ENCODE measurements around the gene NHLH1.
"Not testable (repeated sequence)": the region's sequence is repeated elsewhere in the genome, so short reads cannot be mapped to it uniquely, and the experiment has no call there.

Gene NHLH1

DNA sequence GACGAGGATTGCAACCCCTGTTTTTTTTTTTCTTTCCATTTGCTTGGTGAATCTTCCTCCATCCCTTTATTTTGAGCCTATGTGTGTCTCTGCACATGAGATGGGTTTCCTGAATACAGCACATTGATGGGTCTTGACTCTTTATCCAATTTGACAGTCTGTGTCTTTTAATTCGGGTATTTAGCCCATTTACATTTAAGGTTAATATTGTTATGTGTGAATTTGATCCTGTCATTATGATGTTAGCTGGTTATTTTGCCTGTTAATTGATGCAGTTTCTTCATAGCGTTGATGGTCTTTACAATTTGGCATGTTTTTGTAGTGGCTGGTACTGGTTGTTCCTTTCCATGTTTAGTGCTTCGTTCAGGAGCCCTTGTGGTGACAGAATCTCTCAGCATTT, 21.5 kb downstream of the NHLH1 start:
- DNase-seq: not testable (repeated sequence)

DNA sequence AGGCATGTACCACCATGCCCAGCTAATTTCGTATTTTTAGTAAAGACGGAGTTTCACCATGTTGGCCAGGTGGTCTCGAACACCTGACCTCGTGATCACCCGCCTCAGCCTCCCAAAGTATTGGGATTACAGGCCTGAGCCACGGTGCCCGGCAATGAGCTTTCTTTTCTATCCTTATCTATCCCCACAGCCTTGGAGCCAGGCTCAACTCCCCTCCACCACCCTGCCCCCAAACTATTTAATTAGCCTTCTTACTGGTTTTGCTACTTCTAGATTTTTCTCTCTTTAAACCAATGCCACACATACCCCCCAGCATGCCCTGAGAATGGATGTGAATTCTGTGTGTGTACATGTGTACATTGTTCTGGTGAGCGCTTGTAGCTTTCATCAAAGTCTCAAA, 27.8 kb downstream of the NHLH1 start:
- no peak for DNase-seq

GRCh38 chr1:160397651-160398050, 30.8 kb downstream of the NHLH1 start:
- no peak for DNase-seq

- DNase-seq: no peak
Measured at GRCh38 chr1:160398823-160399222, 32.0 kb downstream of the NHLH1 start.

- no peak for DNase-seq
Measured at GRCh38 chr1:160399544-160400222, 32.8 kb downstream of the NHLH1 start.

DNA sequence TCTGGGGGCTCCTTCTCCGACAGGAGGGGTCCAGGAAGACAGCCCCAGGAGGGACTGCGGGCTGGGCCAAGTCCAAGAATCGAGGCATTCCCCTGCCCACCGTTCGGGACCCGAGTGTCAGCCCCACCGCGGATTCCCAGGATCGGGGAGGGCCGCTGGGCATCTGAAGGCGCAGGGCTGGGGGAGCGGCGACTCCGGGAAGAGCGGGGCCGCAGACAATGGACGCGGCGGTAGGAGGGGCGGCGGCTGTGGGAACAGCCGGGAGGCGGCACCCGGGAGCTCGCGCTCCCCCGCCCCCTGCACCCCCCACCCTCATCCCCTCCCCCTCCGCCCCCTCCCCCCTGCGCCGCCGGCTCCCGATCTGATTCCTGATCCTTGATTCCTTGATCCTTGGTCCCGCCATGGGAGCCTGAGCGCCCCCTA, 33.4 kb downstream of the NHLH1 start, which contains the start of gene VANGL2:
TSS of gene VANGL2 (plus strand) at position 342 of the 423 bp plus-strand sequence. CDS start 15,274 bp downstream, outside the sequence.
- peak; percentile 59 for DNase-seq

- DNase-seq: peak; percentile 35
Measured at GRCh38 chr1:160400646-160401486, 34.0 kb downstream of the NHLH1 start.

DNA sequence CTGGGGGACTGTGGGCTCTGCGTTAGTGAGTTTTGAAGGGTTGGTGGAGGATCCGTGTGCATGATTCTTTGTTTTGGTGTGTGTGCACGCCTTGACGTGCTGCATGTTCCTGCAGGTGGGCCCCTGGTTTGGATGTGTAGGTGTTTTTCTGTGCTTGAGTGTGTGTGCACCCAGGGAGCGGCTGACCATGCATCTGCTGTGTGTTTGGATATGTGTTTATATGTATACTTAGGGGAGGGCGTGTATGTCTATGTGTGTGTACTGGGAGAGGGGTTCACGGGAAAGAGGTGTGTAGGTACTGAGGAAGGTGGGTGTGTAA, 34.6 kb downstream of the NHLH1 start:
- no peak for DNase-seq

GRCh38 chr1:160402001-160402795, 35.3 kb downstream of the NHLH1 start:
- no peak for DNase-seq

- no peak for DNase-seq
Measured at GRCh38 chr1:160403244-160403643, 36.4 kb downstream of the NHLH1 start.

DNA sequence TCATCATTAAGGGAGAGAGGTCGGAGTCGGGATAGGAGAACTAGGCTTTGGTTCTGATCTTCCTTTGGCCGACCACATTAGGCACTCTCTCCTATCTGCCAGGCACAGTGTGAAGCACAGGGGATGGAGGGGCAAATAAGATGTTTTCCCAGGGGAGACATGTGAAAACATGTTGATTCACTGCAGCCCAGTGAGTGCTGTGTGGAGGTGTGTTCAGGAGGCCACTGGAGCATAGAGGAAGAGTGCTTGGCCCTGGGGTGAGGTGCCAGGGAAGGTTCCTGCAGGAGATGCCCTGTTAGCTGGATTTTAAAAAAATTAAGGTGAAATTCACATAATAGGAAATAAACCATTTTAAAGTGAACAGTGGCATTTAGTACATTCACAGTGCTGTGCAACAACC, 37.2 kb downstream of the NHLH1 start:
- DNase-seq: no peak

GRCh38 chr1:160405331-160405877, 38.5 kb downstream of the NHLH1 start:
- DNase-seq: no peak

DNA sequence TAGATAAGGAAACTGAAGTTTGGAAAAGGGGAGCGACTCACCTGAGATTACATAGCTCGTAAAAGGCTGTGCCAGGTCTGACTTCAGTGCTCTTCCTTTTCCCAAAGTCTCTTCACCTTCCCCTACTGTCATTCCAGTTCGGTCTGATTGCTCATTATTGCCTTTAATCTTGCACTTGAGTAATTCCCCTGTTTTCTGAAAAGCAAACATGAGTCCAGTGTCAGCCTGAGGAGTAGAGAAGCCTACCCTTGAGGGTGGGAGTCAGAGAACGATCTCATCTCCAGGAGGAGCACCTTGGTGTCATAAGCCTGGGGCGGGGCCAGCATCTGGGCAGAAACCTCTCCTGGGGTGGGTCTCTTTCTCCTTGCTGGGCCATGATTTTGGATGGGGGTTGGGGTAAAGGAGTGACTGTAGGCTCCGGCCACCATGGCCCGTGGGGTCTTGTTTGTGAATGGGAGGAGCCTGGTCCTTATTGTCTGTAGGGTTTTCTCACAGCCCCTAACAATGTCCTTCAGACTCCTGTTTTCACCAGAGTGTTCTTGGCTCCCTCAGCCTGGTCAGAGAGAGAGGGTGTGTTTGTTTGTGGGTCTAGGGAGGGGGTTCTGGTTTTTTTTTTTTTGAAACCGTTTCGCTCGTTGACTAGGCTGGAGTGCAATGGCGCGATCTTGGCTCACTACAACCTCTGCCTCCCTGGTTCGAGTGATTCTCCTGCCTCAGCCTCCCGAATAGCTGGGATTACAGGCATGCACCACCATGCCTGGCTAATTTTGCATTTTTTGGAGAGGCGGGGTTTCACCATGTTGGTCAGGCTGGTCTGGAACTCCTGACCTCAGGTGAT, 39.5 kb downstream of the NHLH1 start:
- no peak for DNase-seq

DNA sequence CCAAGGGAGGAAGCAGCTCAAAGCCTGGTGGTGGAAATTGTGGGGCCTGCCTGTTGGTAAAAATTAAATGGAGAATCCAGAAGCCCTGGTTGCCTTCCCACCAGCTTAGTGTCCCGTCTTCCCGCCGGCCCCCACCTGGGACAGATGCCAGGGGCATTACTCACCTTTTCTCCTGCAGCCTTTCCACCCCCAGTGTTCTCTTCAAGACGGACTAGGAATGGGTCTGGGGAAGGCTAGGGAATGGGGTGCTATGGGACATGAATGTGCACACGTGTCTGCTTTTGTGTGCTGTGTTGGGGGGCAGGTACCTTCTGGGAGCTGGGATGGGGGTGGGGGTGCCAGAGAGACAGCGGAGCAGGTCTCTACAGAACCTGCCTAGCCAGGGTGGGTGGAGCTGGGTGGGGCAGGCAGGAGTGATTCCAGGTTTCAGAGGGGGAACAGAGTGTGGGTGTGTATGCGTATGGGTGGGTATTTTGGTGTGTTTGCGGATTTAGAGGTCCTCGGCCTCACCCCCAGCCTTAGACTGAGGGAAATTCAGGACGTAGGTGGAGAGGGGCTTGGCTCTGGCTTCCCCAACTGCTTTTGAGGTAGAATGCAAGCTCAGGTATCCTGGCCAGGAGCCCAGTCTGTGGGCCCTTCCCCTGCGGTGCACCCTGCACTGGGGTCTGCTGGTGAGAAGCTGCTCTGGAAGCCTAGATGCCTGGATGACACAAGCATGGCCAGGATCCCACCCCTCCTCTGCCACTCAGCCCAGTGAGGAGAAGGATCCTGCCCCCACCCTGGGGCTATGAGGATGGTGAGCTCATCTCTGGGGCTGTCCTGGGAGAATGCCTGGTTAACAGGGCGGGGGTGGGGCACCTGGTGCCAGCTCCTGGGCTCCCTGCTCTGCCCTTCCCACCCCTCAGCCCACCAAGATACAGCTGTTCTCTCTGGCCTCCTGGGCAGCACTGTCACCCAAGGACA, 41.2 kb downstream of the NHLH1 start:
- DNase-seq: no peak

- no peak for DNase-seq
Measured at GRCh38 chr1:160408864-160409263, 42.0 kb downstream of the NHLH1 start.

- no peak for DNase-seq
Measured at GRCh38 chr1:160409486-160409885, 42.6 kb downstream of the NHLH1 start.

DNA sequence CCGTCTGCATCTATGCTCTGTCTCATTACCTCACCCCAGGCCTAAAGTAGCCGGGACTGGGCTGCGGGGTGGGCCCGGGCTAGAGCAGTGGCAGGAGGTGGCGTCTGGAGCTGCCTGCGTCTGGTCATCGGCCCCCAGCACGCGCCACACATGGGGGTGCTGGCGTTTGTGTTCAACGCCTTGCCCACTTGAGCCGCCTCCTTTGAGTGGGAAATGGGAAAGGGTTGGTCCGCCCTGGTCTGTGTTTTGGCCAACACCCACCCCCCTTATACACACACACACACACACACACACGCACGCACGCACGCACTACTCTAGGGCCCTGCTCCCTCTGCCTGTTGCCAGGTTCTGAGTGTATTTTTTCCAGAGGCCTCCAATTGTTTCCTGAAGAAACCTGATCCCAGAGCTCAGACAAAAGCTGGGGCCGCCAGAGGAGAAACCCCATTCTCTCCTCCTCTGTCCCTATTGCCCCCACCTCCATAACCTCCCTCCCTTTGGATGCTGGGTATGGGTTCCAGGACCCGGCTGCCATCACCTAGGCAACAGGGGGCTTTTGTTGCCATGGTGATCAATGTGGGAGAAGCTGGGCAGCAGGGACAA, 43.6 kb downstream of the NHLH1 start:
- peak; percentile 29 for DNase-seq

DNA sequence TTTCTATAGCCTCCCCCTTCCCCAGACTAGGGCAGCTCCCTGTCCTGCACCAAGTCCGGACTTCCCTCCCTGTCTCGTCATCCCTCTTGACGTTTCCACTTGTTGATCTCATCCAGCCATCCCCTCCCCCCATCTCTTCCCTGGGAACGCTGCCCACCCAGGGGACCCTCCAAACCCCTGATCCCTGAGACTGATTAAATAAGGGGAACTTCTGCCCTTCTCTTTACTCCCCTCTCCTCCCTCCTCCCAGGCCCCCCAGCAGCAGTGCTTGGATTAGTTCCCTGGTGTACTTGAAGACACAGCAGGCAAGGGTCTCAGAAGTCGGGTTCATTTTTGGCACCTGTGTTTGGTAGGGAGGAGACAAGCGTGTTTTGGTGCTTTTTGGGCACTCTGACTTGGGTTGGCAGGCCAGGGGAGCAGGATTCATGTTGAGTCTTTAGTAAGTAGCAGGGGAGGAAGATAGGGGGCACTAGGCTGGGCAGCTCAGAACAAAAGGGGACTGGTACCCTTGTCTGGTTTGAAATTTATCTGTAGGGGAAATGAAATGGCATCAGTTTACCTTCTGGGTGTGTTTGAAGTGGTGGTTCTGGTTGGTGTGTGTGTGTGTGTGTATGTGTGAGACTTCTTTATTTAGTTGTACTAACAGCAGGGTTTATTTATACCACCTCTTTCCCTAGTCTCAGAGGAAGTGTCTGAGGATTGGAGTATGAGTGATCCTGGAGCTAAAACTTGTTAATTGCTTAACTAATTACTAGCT, 44.6 kb downstream of the NHLH1 start:
- DNase-seq: no peak

DNA sequence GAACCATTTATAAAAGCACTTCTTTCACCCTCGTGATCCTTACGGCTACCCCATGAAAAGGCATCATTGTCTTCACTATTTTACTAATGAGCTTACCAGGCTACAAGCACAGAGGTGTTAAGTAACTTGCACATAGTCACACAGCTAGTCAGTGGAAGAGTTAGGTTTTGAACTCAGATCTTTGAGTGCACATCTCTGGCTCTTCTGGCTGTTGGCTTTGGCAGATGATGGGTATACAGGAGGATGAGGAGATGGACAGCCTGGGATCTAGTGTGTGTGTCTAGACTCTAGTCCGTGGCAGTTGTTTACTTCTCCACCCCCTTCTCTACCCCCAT, 45.1 kb downstream of the NHLH1 start:
- DNase-seq: no peak

DNA sequence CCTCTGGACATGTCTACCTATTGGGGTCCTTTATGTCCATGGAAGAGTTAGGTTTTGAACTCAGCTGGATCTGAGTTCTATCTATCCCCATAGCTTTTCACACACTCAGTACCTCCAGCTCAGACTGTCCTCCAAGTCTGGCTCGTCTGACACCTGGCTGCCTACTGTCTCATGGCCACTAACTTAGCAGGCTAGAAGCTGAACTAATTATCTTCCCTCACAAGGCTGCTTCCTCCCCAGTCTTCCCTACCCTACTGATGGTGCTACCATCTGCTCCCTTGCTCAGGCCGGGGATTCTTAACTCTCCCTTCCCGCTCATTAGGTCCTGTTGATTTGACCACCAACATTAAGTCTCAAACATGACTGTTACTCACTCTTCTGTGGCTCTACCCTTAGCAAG, 46.8 kb downstream of the NHLH1 start:
- DNase-seq: no peak

All from NCI-H1105 (cell line).